ENCODE measurements around the gene PLD6.

Gene PLD6

DNA sequence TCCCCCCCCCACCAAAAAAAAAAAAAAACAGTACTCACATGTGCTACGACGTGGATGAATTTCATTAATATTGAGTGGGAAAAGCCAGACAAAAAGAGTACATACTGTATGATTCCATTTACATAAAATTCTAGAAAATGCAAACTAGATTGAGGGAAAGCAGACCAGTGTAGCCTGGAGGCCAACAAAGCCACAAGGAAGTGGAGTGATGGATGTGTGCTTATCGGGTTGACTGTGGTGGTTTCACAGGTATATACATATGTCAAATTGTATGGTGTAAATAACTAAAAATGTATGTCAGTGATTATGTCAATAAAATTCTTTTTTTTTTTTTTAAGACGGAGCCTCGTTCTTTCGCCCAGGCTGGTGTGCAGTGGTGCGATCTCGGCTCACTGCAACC lies 1.9 kb upstream of the PLD6 start:
- no peak for DNase-seq (ENCODE audit: low read depth)
- H3K4me3 ChIP-seq (ENCODE audit: low read depth, low read length) = no peak overlapping the region
- in situ Hi-C loops (cut with HindIII; ENCODE audit: low sequenced_read_pairs) = no loop called here
- TF ChIP-seq, protein P1, sequence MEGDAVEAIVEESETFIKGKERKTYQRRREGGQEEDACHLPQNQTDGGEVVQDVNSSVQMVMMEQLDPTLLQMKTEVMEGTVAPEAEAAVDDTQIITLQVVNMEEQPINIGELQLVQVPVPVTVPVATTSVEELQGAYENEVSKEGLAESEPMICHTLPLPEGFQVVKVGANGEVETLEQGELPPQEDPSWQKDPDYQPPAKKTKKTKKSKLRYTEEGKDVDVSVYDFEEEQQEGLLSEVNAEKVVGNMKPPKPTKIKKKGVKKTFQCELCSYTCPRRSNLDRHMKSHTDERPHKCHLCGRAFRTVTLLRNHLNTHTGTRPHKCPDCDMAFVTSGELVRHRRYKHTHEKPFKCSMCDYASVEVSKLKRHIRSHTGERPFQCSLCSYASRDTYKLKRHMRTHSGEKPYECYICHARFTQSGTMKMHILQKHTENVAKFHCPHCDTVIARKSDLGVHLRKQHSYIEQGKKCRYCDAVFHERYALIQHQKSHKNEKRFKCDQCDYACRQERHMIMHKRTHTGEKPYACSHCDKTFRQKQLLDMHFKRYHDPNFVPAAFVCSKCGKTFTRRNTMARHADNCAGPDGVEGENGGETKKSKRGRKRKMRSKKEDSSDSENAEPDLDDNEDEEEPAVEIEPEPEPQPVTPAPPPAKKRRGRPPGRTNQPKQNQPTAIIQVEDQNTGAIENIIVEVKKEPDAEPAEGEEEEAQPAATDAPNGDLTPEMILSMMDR (IDR thresholded peaks at IDR 0.05; ENCODE audit: low read depth, low read length, missing control alignments) = no peak

DNA sequence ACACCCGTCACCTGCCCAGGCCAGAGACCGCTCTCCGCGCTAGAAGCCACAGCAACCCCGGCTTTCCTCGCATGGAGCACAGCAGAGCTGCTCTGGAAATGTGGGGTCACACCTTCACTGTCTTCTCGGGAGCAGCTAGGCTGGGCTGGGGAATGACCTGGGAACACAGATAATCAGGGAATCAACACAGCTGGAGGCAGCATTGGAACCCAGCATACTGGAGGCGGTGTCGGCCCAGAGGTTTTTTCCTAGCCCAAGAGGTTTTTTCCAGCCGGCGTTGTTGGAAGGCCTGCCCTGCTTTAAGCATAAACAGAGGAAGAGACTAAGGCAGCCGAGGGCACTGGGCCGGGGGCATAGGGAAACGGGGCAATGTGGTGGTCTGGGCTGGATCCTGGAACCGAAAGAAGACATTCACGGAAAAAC lies 791 bp upstream of the PLD6 start:
- DNase-seq (ENCODE audit: low read depth) = no peak
- H3K4me3 ChIP-seq (ENCODE audit: low read depth, low read length) = no peak overlapping the region
- in situ Hi-C loops (cut with HindIII; ENCODE audit: low sequenced_read_pairs) = no loop called here
- TF ChIP-seq, protein P1 (IDR thresholded peaks at IDR 0.05; ENCODE audit: low read depth, low read length, missing control alignments) = no peak

DNA sequence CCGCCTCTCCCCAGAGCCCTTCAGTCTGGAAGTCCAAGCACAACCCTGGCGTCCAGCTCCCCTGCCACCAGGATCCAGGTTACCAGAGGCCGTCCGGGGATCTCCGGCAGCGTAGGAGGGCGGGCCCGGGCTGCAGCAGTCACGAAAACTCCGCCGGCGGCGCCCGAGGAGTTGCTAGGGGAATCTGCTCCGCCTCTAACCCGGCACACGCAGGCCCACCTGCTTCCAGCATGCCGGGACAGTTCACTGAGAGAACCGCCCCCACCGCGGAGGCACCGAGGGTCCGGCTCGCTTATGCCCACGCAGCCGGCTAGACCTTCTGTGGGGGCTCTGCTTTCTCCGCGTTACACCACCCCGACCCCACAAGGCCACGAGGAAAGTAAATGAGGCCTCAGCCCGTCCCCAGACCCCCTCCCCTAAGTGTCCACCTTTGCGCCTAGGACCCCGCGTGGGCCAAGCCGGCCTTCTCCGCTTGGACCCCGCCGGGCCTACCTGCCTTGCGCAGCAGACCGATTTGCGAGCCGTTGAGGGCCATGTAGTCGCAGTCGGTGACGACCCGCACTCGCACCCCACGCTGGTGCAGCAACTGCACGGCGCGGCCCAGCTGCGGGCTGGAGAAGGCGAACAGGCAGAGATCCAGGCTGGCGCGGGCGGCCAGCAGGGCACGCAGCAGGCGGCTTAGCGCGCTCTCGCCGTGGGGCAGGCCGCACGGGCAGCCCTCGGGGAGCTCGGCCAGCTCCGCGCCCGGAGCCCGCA lies 587 bp downstream of the PLD6 start:
- no peak for DNase-seq (ENCODE audit: low read depth)
- peak overlapping the region; percentile 35 for H3K4me3 ChIP-seq (ENCODE audit: low read depth, low read length)
- in situ Hi-C loops (cut with HindIII; ENCODE audit: low sequenced_read_pairs) = no loop called here
- TF ChIP-seq, protein P1 (IDR thresholded peaks at IDR 0.05; ENCODE audit: low read depth, low read length, missing control alignments) = no peak

DNA sequence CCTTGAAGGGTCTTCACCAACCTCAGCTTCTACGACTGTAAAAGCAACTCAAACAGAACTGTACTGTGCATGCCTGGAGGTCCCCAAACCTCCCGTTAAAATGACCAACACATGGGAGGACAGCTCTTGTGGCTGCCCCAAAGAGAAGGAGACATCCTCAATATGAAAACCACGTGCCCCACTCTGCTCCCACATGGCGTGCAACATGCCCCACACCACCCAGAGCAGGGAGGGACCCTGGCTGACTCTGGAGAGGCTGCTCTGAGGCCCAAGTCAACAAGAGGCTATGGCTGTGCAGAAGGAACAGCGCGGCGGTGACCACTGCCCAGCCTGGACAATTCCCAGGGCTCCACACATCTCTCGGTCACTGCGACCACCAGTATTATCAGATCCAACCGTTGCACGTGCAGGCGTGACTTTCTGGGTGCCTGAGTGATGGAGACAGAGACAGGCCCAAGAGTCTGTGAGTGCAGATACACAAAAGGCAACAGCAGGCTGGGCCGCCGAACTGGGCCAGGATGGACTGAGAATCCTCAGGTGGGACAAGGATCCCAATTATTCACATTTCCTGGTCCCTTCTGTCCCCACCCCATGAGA lies 1.4 kb downstream of the PLD6 start:
- peak overlapping the region; percentile 35 for H3K4me3 ChIP-seq (ENCODE audit: low read depth, low read length)
- in situ Hi-C loops (cut with HindIII; ENCODE audit: low sequenced_read_pairs) = no loop called here
- TF ChIP-seq, protein P1 (IDR thresholded peaks at IDR 0.05; ENCODE audit: low read depth, low read length, missing control alignments) = no peak
- DNase-seq (ENCODE audit: low read depth) = no peak

DNA sequence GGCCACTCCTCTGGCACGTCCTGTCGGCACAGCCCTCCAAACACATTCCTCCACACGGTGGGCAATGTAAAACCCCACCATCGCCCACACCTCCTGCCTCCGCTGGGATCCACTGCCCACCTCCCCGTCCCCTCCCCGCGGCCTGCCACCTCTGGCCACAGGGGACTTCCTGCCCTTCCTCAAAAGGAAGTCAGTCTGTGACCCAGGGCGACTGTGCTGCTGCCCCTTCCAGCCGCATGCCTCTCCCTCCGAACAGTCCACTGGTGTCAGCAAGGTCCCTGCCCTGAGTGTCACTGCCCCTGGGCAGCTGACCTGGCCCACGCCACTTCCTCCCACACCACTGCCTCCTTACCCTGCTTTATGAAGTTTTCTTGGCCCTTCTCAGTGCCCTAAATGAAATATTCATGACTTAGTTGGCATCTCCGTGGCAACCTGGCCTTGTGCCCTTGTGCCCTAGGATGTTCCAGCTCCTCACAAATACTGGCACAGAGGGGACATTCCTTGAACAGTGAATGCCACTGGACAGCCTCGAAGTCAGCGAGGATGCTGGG lies 2.0 kb downstream of the PLD6 start:
- H3K4me3 ChIP-seq (ENCODE audit: low read depth, low read length) = no peak overlapping the region
- in situ Hi-C loops (cut with HindIII; ENCODE audit: low sequenced_read_pairs) = no loop called here
- no peak for DNase-seq (ENCODE audit: low read depth)
- TF ChIP-seq, protein P1 (IDR thresholded peaks at IDR 0.05; ENCODE audit: low read depth, low read length, missing control alignments) = no peak

DNA sequence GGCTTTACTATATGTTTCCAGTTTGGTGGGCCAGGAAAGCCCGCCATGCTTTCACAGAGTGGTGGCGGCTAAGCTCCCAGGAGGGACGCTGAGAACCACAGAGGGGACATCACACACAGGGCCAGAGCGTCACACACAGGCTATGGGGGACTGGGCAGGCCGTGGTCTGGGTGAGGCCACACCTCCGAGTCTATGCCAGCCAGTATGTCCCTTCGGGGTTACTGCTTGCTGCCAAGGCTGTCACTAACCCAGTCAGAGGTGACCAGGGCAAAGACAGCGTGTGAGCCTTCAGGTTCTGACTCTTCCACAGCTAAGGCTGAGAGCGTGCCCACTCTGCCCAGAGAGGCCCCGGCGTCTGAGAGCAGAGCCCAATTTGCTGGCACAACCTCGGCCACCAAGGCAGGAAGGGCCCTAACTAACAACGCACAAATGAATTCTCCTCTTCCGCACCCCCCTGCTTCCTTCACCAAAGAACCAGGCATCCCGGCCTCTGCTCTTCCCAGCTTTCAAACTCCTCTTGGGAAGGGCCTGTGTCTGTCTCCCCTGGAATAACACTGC lies 2.9 kb downstream of the PLD6 start:
- TF ChIP-seq, protein P1 (IDR thresholded peaks at IDR 0.05; ENCODE audit: low read depth, low read length, missing control alignments) = no peak
- DNase-seq (ENCODE audit: low read depth) = no peak
- no peak overlapping the region for H3K4me3 ChIP-seq (ENCODE audit: low read depth, low read length)
- in situ Hi-C loops (cut with HindIII; ENCODE audit: low sequenced_read_pairs) = no loop called here

All from astrocyte of the cerebellum (primary cell).